HUES6 (cell line): ENCODE results near the gene RAB11FIP3.

Experiments
- H3K27ac ChIP-seq: 2 replicates; pipeline ENCODE4 v1.7.0; 2013; ENCODE audit warnings: low read depth, mild to moderate bottlenecking, low read length, inconsistent platforms
- H3K27me3 ChIP-seq: 2 replicates; pipeline ENCODE4 v1.6.1; 2013; ENCODE audit warnings: low read length; ENCODE audit not compliant: control insufficient read depth, insufficient read depth
- H3K36me3 ChIP-seq: 2 replicates; pipeline ENCODE4 v1.6.1; 2013; ENCODE audit warnings: low read length; ENCODE audit not compliant: control insufficient read depth, insufficient read depth
- H3K4me1 ChIP-seq: 2 replicates; pipeline ENCODE4 v1.6.1; 2013; ENCODE audit warnings: low read length; ENCODE audit not compliant: control insufficient read depth, insufficient read depth
- H3K4me3 ChIP-seq: 2 replicates; pipeline ENCODE4 v1.5.1; 2013; ENCODE audit warnings: low read depth, low read length
- H3K9ac ChIP-seq: one replicate; pipeline ENCODE4 v1.6.1; 2013; ENCODE audit warnings: mild to moderate bottlenecking, low read length
- H3K9me3 ChIP-seq: 2 replicates; pipeline ENCODE4 v1.6.1; 2013; ENCODE audit warnings: low read depth, low read length; ENCODE audit not compliant: control insufficient read depth, insufficient read depth

Gene RAB11FIP3

GRCh38 chr16:515175-515938 is 89.9 kb downstream of the RAB11FIP3 start:
- Histone ChIP-seq H3K4me3 (no peak overlapping the region), H3K27ac (no peak overlapping the region), H3K27me3 (no peaks in the 10 kb centered on the region), H3K9ac (no peak overlapping the region), H3K9me3 (no peaks in the 10 kb centered on the region), H3K4me1 (no peaks in the 10 kb centered on the region), H3K36me3 (peaks cover 29% of the 10 kb centered on the region)

- no peak overlapping the region for H3K4me3 ChIP-seq
- no peaks in the 10 kb centered on the region for H3K27me3 ChIP-seq
- H3K9ac ChIP-seq = no peak overlapping the region
- peaks cover 30% of the 10 kb centered on the region for H3K36me3 ChIP-seq
- no peaks in the 10 kb centered on the region for H3K9me3 ChIP-seq
- no peak overlapping the region for H3K27ac ChIP-seq
- H3K4me1 ChIP-seq = no peaks in the 10 kb centered on the region
Observed at GRCh38 chr16:515939-516226, 90.4 kb downstream of the RAB11FIP3 start.

- Histone ChIP-seq H3K36me3 (peaks cover 31% of the 10 kb centered on the region), H3K27me3 (no peaks in the 10 kb centered on the region), H3K9ac (no peak overlapping the region), H3K4me1 (no peaks in the 10 kb centered on the region), H3K27ac (no peak overlapping the region), H3K4me3 (no peak overlapping the region), H3K9me3 (no peaks in the 10 kb centered on the region)
Observed at GRCh38 chr16:516301-516700, 90.9 kb downstream of the RAB11FIP3 start.

GRCh38 chr16:518858-519257 is 93.4 kb downstream of the RAB11FIP3 start:
- no peaks in the 10 kb centered on the region for H3K9me3 ChIP-seq
- peaks cover 7% of the 10 kb centered on the region for H3K4me1 ChIP-seq
- no peaks in the 10 kb centered on the region for H3K27me3 ChIP-seq
- H3K4me3 ChIP-seq = no peak overlapping the region
- H3K27ac ChIP-seq = no peak overlapping the region
- peaks cover 32% of the 10 kb centered on the region for H3K36me3 ChIP-seq
- no peak overlapping the region for H3K9ac ChIP-seq

- Histone ChIP-seq H3K27ac (no peak overlapping the region), H3K4me3 (no peak overlapping the region), H3K9ac (peak overlapping the region; percentile 15), H3K9me3 (no peaks in the 10 kb centered on the region), H3K27me3 (no peaks in the 10 kb centered on the region), H3K36me3 (peaks cover 32% of the 10 kb centered on the region), H3K4me1 (peaks cover 7% of the 10 kb centered on the region)
Observed at GRCh38 chr16:519425-519824, 94.0 kb downstream of the RAB11FIP3 start.

- Histone ChIP-seq H3K27ac (no peak overlapping the region), H3K27me3 (no peaks in the 10 kb centered on the region), H3K36me3 (peaks cover 28% of the 10 kb centered on the region), H3K9me3 (no peaks in the 10 kb centered on the region), H3K9ac (no peak overlapping the region), H3K4me3 (no peak overlapping the region), H3K4me1 (peaks cover 7% of the 10 kb centered on the region)
Observed at GRCh38 chr16:519841-520687, 94.6 kb downstream of the RAB11FIP3 start.

- Histone ChIP-seq H3K9me3 (no peaks in the 10 kb centered on the region), H3K4me3 (no peak overlapping the region), H3K27ac (no peak overlapping the region), H3K4me1 (peaks cover 14% of the 10 kb centered on the region), H3K36me3 (peaks cover 20% of the 10 kb centered on the region), H3K9ac (no peak overlapping the region), H3K27me3 (no peaks in the 10 kb centered on the region)
Observed at GRCh38 chr16:520847-521246, 95.4 kb downstream of the RAB11FIP3 start.

GRCh38 chr16:521381-522210 is 96.1 kb downstream of the RAB11FIP3 start:
- Histone ChIP-seq H3K27ac (no peak overlapping the region), H3K4me1 (peaks cover 21% of the 10 kb centered on the region), H3K4me3 (no peak overlapping the region), H3K9ac (no peak overlapping the region), H3K27me3 (no peaks in the 10 kb centered on the region), H3K9me3 (no peaks in the 10 kb centered on the region), H3K36me3 (peaks cover 20% of the 10 kb centered on the region)

GRCh38 chr16:522320-523096 is 97.1 kb downstream of the RAB11FIP3 start:
- H3K36me3 ChIP-seq = peaks cover 20% of the 10 kb centered on the region
- no peaks in the 10 kb centered on the region for H3K27me3 ChIP-seq
- H3K27ac ChIP-seq = no peak overlapping the region
- H3K9me3 ChIP-seq = no peaks in the 10 kb centered on the region
- peaks cover 21% of the 10 kb centered on the region for H3K4me1 ChIP-seq
- H3K9ac ChIP-seq = no peak overlapping the region
- no peak overlapping the region for H3K4me3 ChIP-seq

- Histone ChIP-seq H3K4me1 (peaks cover 21% of the 10 kb centered on the region), H3K36me3 (peaks cover 20% of the 10 kb centered on the region), H3K27ac (no peak overlapping the region), H3K9ac (no peak overlapping the region), H3K4me3 (no peak overlapping the region), H3K9me3 (no peaks in the 10 kb centered on the region), H3K27me3 (no peaks in the 10 kb centered on the region)
Observed at GRCh38 chr16:523097-523741, 97.8 kb downstream of the RAB11FIP3 start.
